ENCODE data around the gene DENND4A.

Gene DENND4A

GRCh38 chr15:65675551-65675950, 116.5 kb downstream of the DENND4A start:
- Histone ChIP-seq H3K36me3 (ENCODE audit: control insufficient read depth, insufficient read depth, low read length) (peaks cover 4% of the 10 kb centered on the region), H3K27me3 (replicated peaks; ENCODE audit: control insufficient read depth, insufficient read depth, low read length) (no peaks in the 10 kb centered on the region)
- TF ChIP-seq CTCF (IDR thresholded peaks at IDR 0.05; ENCODE audit: insufficient read depth, low read length, poor library complexity, severe bottlenecking), result no peak

GRCh38 chr15:65666257-65666656, 125.8 kb downstream of the DENND4A start:
- Histone ChIP-seq H3K36me3 (ENCODE audit: control insufficient read depth, insufficient read depth, low read length) (peaks cover 2% of the 10 kb centered on the region), H3K4me3 (replicated peaks; ENCODE audit: low read depth, low read length) (no peak overlapping the region), H3K27me3 (replicated peaks; ENCODE audit: control insufficient read depth, insufficient read depth, low read length) (no peaks in the 10 kb centered on the region)
- DNase-seq (ENCODE audit: extremely low read depth, insufficient read length), result no peak
- TF ChIP-seq CTCF (IDR thresholded peaks at IDR 0.05; ENCODE audit: insufficient read depth, low read length, poor library complexity, severe bottlenecking), result no peak

More at GRCh38 chr15:65675551-65675950, 116.5 kb downstream of the DENND4A start:
- DNase-seq (ENCODE audit: extremely low read depth, insufficient read length), result no peak
- no peak overlapping the region for H3K4me3 ChIP-seq (replicated peaks; ENCODE audit: low read depth, low read length)

GRCh38 chr15:65663521-65663920, 128.6 kb downstream of the DENND4A start:
- no peaks in the 10 kb centered on the region; the same call in none of the 2 replicates for H3K36me3 ChIP-seq (ENCODE audit: control insufficient read depth, insufficient read depth, low read length)
- no peaks in the 10 kb centered on the region for H3K27me3 ChIP-seq (replicated peaks; ENCODE audit: control insufficient read depth, insufficient read depth, low read length)
- TF ChIP-seq CTCF (IDR thresholded peaks at IDR 0.05; ENCODE audit: insufficient read depth, low read length, poor library complexity, severe bottlenecking), result no peak

GRCh38 chr15:65660927-65661326, 131.2 kb downstream of the DENND4A start:
- DNase-seq (ENCODE audit: extremely low read depth, insufficient read length), result no peak
- H3K36me3 ChIP-seq (ENCODE audit: control insufficient read depth, insufficient read depth, low read length), result peaks cover 5% of the 10 kb centered on the region
- no peak for TF ChIP-seq CTCF (IDR thresholded peaks at IDR 0.05; ENCODE audit: insufficient read depth, low read length, poor library complexity, severe bottlenecking)
- no peak overlapping the region for H3K4me3 ChIP-seq (replicated peaks; ENCODE audit: low read depth, low read length)
- no peaks in the 10 kb centered on the region for H3K27me3 ChIP-seq (replicated peaks; ENCODE audit: control insufficient read depth, insufficient read depth, low read length)

More at GRCh38 chr15:65663521-65663920, 128.6 kb downstream of the DENND4A start:
- peak; percentile 49 for DNase-seq (ENCODE audit: extremely low read depth, insufficient read length)
- no peak overlapping the region for H3K4me3 ChIP-seq (replicated peaks; ENCODE audit: low read depth, low read length)

GRCh38 chr15:65659502-65660052, 132.5 kb downstream of the DENND4A start:
- no peak overlapping the region for H3K4me3 ChIP-seq (replicated peaks; ENCODE audit: low read depth, low read length)
- peaks cover 7% of the 10 kb centered on the region for H3K36me3 ChIP-seq (ENCODE audit: control insufficient read depth, insufficient read depth, low read length)
- no peak for TF ChIP-seq CTCF (IDR thresholded peaks at IDR 0.05; ENCODE audit: insufficient read depth, low read length, poor library complexity, severe bottlenecking)
- H3K27me3 ChIP-seq (replicated peaks; ENCODE audit: control insufficient read depth, insufficient read depth, low read length), result no peaks in the 10 kb centered on the region
- DNase-seq (ENCODE audit: extremely low read depth, insufficient read length), result no peak

GRCh38 chr15:65655457-65655856, 136.6 kb downstream of the DENND4A start:
- Histone ChIP-seq H3K36me3 (ENCODE audit: control insufficient read depth, insufficient read depth, low read length) (peaks cover 19% of the 10 kb centered on the region), H3K4me3 (replicated peaks; ENCODE audit: low read depth, low read length) (no peak overlapping the region), H3K27me3 (replicated peaks; ENCODE audit: control insufficient read depth, insufficient read depth, low read length) (no peaks in the 10 kb centered on the region)
- no peak for TF ChIP-seq CTCF (IDR thresholded peaks at IDR 0.05; ENCODE audit: insufficient read depth, low read length, poor library complexity, severe bottlenecking)
- no peak for DNase-seq (ENCODE audit: extremely low read depth, insufficient read length)
